ENCODE results near the gene SUSD1.

SUSD1 gene

GRCh38 chr9:112180387-112180881 is 5.3 kb upstream of the SUSD1 start:
- Histone ChIP-seq H3K14ac (ENCODE audit: low read length in 2 of 2) (no peak overlapping the region), H4K91ac (ENCODE audit: low read length) (no peak overlapping the region), H3K9me3 (ENCODE audit: control insufficient read depth, low read length) (no peaks in the 10 kb centered on the region), H4K8ac (ENCODE audit: low read length) (peak overlapping the region; percentile 22), H2AFZ (ENCODE audit: low read depth, low read length) (no peak overlapping the region), H3K4me1 (ENCODE audit: control insufficient read depth, insufficient read depth, low read depth, low read length) (peaks cover 18% of the 10 kb centered on the region), H2AK5ac (ENCODE audit: low read length, severe bottlenecking) (peak overlapping the region; percentile 69), H3K23ac (ENCODE audit: low read length in 2 of 2) (no peak overlapping the region), H3K4me2 (ENCODE audit: low read length, poor library complexity, severe bottlenecking) (no peak overlapping the region), H3K36me3 (ENCODE audit: control insufficient read depth in 1 of 2, insufficient read depth in 2 of 2, low read depth in 1 of 2, low read length in 2 of 2) (no peaks in the 10 kb centered on the region), H3K9ac (ENCODE audit: low read length) (no peak overlapping the region), H3K4ac (ENCODE audit: low read depth in 1 of 2, low read length in 2 of 2) (no peak overlapping the region), H2BK15ac (ENCODE audit: low read depth, poor library complexity, severe bottlenecking) (no peak overlapping the region), H3K27ac (ENCODE audit: low read length, poor library complexity, severe bottlenecking) (no peak overlapping the region), H3K27me3 (ENCODE audit: control insufficient read depth in 1 of 2, insufficient read depth in 1 of 2, low read length in 2 of 2) (no peaks in the 10 kb centered on the region), H3K4me3 (ENCODE audit: insufficient read depth in 1 of 2, low read depth in 1 of 2, low read length in 2 of 2) (no peak overlapping the region), H3K79me1 (replicated peaks; ENCODE audit: low read length, poor library complexity, severe bottlenecking) (no peaks in the 10 kb centered on the region), H2BK5ac (ENCODE audit: low read depth, low read length, poor library complexity, severe bottlenecking) (no peak overlapping the region), H3K18ac (ENCODE audit: low read depth in 1 of 2, low read length in 2 of 2) (no peak overlapping the region), H2BK120ac (ENCODE audit: low read depth, low read length) (no peak overlapping the region), H2BK12ac (ENCODE audit: low read length in 2 of 2) (no peak overlapping the region)
- 50% methylated on average over 3 of the region's 3 CpGs for WGBS
- peak; percentile 34 for DNase-seq

- Histone ChIP-seq H3K79me1 (replicated peaks; ENCODE audit: low read length, poor library complexity, severe bottlenecking) (no peaks in the 10 kb centered on the region), H2BK120ac (ENCODE audit: low read depth, low read length) (no peak overlapping the region), H2BK12ac (ENCODE audit: low read length in 2 of 2) (no peak overlapping the region), H3K4me1 (ENCODE audit: control insufficient read depth, insufficient read depth, low read depth, low read length) (peaks cover 19% of the 10 kb centered on the region), H2BK15ac (ENCODE audit: low read depth, poor library complexity, severe bottlenecking) (no peak overlapping the region), H4K8ac (ENCODE audit: low read length) (no peak overlapping the region), H4K91ac (ENCODE audit: low read length) (no peak overlapping the region), H3K4ac (ENCODE audit: low read depth in 1 of 2, low read length in 2 of 2) (no peak overlapping the region), H3K18ac (ENCODE audit: low read depth in 1 of 2, low read length in 2 of 2) (no peak overlapping the region), H3K4me2 (ENCODE audit: low read length, poor library complexity, severe bottlenecking) (no peak overlapping the region), H2BK5ac (ENCODE audit: low read depth, low read length, poor library complexity, severe bottlenecking) (peak overlapping the region; percentile 24), H3K23ac (ENCODE audit: low read length in 2 of 2) (no peak overlapping the region), H2AFZ (ENCODE audit: low read depth, low read length) (no peak overlapping the region), H3K36me3 (ENCODE audit: control insufficient read depth in 1 of 2, insufficient read depth in 2 of 2, low read depth in 1 of 2, low read length in 2 of 2) (no peaks in the 10 kb centered on the region), H2AK5ac (ENCODE audit: low read length, severe bottlenecking) (peak overlapping the region; percentile 44), H3K14ac (ENCODE audit: low read length in 2 of 2) (no peak overlapping the region), H3K27me3 (ENCODE audit: control insufficient read depth in 1 of 2, insufficient read depth in 1 of 2, low read length in 2 of 2) (no peaks in the 10 kb centered on the region), H3K4me3 (ENCODE audit: insufficient read depth in 1 of 2, low read depth in 1 of 2, low read length in 2 of 2) (no peak overlapping the region), H3K9ac (ENCODE audit: low read length) (no peak overlapping the region), H3K9me3 (ENCODE audit: control insufficient read depth, low read length) (no peaks in the 10 kb centered on the region), H3K27ac (ENCODE audit: low read length, poor library complexity, severe bottlenecking) (peak overlapping the region; percentile 32)
- WGBS: 88% methylated on average over 2 of the region's 4 CpGs
- DNase-seq: no peak
These were observed 4.7 kb upstream of the SUSD1 start for GRCh38 chr9:112179816-112180215.

GRCh38 chr9:112176524-112176923 is 1.4 kb upstream of the SUSD1 start:
- Histone ChIP-seq H3K14ac (ENCODE audit: low read length in 2 of 2) (no peak overlapping the region), H3K9me3 (ENCODE audit: control insufficient read depth, low read length) (no peaks in the 10 kb centered on the region), H3K4ac (ENCODE audit: low read depth in 1 of 2, low read length in 2 of 2) (no peak overlapping the region), H3K27ac (ENCODE audit: low read length, poor library complexity, severe bottlenecking) (peak overlapping the region; percentile 77), H3K79me1 (replicated peaks; ENCODE audit: low read length, poor library complexity, severe bottlenecking) (peaks cover 18% of the 10 kb centered on the region), H3K4me2 (ENCODE audit: low read length, poor library complexity, severe bottlenecking) (peak overlapping the region; percentile 32), H2BK12ac (ENCODE audit: low read length in 2 of 2) (no peak overlapping the region), H3K18ac (ENCODE audit: low read depth in 1 of 2, low read length in 2 of 2) (no peak overlapping the region), H3K23ac (ENCODE audit: low read length in 2 of 2) (no peak overlapping the region), H3K27me3 (ENCODE audit: control insufficient read depth in 1 of 2, insufficient read depth in 1 of 2, low read length in 2 of 2) (no peaks in the 10 kb centered on the region), H3K4me3 (ENCODE audit: insufficient read depth in 1 of 2, low read depth in 1 of 2, low read length in 2 of 2) (no peak overlapping the region), H2BK120ac (ENCODE audit: low read depth, low read length) (no peak overlapping the region), H4K8ac (ENCODE audit: low read length) (no peak overlapping the region), H3K4me1 (ENCODE audit: control insufficient read depth, insufficient read depth, low read depth, low read length) (peaks cover 28% of the 10 kb centered on the region), H2BK5ac (ENCODE audit: low read depth, low read length, poor library complexity, severe bottlenecking) (no peak overlapping the region), H2BK15ac (ENCODE audit: low read depth, poor library complexity, severe bottlenecking) (no peak overlapping the region), H2AFZ (ENCODE audit: low read depth, low read length) (no peak overlapping the region), H2AK5ac (ENCODE audit: low read length, severe bottlenecking) (peak overlapping the region; percentile 50), H3K9ac (ENCODE audit: low read length) (no peak overlapping the region), H3K36me3 (ENCODE audit: control insufficient read depth in 1 of 2, insufficient read depth in 2 of 2, low read depth in 1 of 2, low read length in 2 of 2) (no peaks in the 10 kb centered on the region), H4K91ac (ENCODE audit: low read length) (no peak overlapping the region)
- DNase-seq: peak; percentile 57
- no CpG with 5 or more reads among the region's 5 CpGs for WGBS

- Histone ChIP-seq H4K91ac (ENCODE audit: low read length) (peak overlapping the region; percentile 72), H2BK15ac (ENCODE audit: low read depth, poor library complexity, severe bottlenecking) (peak overlapping the region; percentile 76), H2AK5ac (ENCODE audit: low read length, severe bottlenecking) (no peak overlapping the region), H2BK12ac (ENCODE audit: low read length in 2 of 2) (peak overlapping the region in 1 of 2 experiments; percentile 57), H3K27ac (ENCODE audit: low read length, poor library complexity, severe bottlenecking) (peak overlapping the region; percentile 18), H2BK120ac (ENCODE audit: low read depth, low read length) (no peak overlapping the region), H3K23ac (ENCODE audit: low read length in 2 of 2) (no peak overlapping the region), H3K4me1 (ENCODE audit: control insufficient read depth, insufficient read depth, low read depth, low read length) (peaks cover 25% of the 10 kb centered on the region), H3K9me3 (ENCODE audit: control insufficient read depth, low read length) (no peaks in the 10 kb centered on the region), H2BK5ac (ENCODE audit: low read depth, low read length, poor library complexity, severe bottlenecking) (no peak overlapping the region), H3K4me3 (ENCODE audit: insufficient read depth in 1 of 2, low read depth in 1 of 2, low read length in 2 of 2) (peak overlapping the region; percentile 73 to 74), H3K79me1 (replicated peaks; ENCODE audit: low read length, poor library complexity, severe bottlenecking) (peaks cover 21% of the 10 kb centered on the region), H3K9ac (ENCODE audit: low read length) (no peak overlapping the region), H4K8ac (ENCODE audit: low read length) (no peak overlapping the region), H3K4ac (ENCODE audit: low read depth in 1 of 2, low read length in 2 of 2) (no peak overlapping the region), H3K4me2 (ENCODE audit: low read length, poor library complexity, severe bottlenecking) (peak overlapping the region; percentile 34), H3K27me3 (ENCODE audit: control insufficient read depth in 1 of 2, insufficient read depth in 1 of 2, low read length in 2 of 2) (no peaks in the 10 kb centered on the region), H3K36me3 (ENCODE audit: control insufficient read depth in 1 of 2, insufficient read depth in 2 of 2, low read depth in 1 of 2, low read length in 2 of 2) (no peaks in the 10 kb centered on the region), H2AFZ (ENCODE audit: low read depth, low read length) (no peak overlapping the region), H3K14ac (ENCODE audit: low read length in 2 of 2) (no peak overlapping the region), H3K18ac (ENCODE audit: low read depth in 1 of 2, low read length in 2 of 2) (peak overlapping the region in 1 of 2 experiments; percentile 1)
- 58% methylated on average over 16 of the region's 17 CpGs for WGBS
- DNase-seq: no peak
These were observed 759 bp upstream of the SUSD1 start for GRCh38 chr9:112175796-112176315.
